HG02642 (cell line): Measurements from ENCODE around the gene OR4Q3.
"Not testable (repeated sequence)": the region's sequence is repeated elsewhere in the genome, so short reads cannot be mapped to it uniquely, and the experiment has no call there.

Experiments
- ATAC-seq: cut with Tn5 transposase; IDR thresholded peaks from one replicate; pipeline ENCODE4 v1.9.1; 2021; ENCODE audit warnings: mild to moderate bottlenecking; ENCODE audit not compliant: unreplicated experiment, poor library complexity

OR4Q3 gene

DNA sequence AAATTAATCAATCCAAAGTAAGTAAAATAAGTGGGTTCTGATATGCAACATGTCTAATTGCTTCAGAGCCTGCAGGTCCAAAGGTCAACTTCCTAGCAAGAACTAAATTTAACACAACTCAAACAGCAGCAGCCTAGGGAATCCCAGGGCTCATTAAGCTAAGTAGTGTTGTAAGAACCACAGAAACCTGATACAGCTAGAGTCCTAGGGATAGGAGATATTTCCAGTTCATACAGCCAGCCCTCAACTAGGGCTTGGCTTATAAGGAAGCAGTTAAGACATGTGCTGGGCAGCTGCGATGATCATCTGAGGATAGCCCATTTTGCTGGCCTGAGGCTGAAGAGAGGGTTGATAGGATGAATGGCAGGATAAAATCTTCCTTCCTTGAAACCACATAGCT is at the start of gene OR4Q3:
Gene OR4Q3, plus strand, starts transcription at position 316 of the 400 bp plus-strand sequence.
- no peak for ATAC-seq

DNA sequence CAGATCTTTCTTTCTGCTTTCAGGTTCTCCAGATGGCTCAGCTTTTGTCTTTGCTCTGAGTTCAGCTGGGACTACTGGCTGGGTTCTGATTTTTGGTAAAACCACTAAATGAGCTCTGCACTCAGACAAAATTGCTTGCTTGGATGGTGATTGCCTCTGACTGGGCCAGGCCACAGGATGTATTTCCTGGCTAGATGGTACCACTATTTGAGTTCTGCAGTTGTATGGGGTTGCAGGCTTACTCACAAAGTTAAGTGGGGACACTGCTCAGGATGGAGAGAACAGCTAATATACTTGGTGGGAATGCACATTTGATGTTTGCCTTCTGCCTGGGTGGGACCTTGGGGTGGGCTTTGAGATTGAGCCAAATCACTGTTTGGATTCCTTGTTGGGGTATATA is 14.0 kb upstream of the OR4Q3 start:
- ATAC-seq, result no peak

- no peak for ATAC-seq
Measured at GRCh38 chr14:19729763-19730162, 13.6 kb upstream of the OR4Q3 start.

DNA sequence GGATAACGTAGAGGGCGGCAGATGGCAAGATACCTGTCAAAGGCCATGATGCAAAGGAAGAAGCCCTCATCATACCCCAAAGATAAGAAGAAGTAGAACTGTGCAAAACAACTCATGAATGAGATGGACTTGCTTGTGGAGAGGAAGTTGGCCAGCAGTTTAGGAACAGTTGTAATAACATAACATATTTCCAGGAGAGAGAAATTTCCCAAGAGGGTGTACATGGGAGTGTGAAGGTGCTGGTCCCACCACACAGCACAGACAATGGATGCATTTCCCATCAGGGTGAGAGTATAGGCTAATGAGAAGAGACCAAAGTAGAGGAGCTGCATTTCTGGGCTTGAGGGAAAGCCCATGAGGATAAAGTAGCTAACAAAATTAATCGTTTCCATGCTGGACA is 9.5 kb upstream of the OR4Q3 start:
- not testable (repeated sequence) for ATAC-seq

GRCh38 chr14:19752316-19752715 is 8.9 kb downstream of the OR4Q3 start:
- ATAC-seq, result not testable (repeated sequence)

DNA sequence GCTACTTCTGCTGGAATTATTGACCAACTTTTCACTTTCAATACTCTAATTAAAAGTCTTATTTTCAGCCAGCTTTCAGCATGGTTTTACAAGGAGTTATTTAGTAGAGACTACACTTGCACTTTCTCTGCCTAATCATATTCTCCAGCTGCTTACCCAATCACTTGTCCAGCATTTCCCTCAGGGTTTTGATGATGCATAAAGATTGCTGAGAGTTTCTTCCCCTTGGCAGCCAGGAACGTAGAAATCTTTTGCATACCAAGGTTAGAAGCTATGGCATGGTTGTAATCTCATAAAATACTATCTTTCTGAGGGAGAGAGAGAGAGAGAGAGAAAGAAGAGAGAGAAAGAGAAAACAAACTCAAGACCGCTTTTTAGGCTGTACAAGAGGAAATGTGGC is 10.8 kb downstream of the OR4Q3 start:
- no peak for ATAC-seq

- not testable (repeated sequence) for ATAC-seq
Measured at GRCh38 chr14:19771491-19771890, 28.1 kb downstream of the OR4Q3 start.

DNA sequence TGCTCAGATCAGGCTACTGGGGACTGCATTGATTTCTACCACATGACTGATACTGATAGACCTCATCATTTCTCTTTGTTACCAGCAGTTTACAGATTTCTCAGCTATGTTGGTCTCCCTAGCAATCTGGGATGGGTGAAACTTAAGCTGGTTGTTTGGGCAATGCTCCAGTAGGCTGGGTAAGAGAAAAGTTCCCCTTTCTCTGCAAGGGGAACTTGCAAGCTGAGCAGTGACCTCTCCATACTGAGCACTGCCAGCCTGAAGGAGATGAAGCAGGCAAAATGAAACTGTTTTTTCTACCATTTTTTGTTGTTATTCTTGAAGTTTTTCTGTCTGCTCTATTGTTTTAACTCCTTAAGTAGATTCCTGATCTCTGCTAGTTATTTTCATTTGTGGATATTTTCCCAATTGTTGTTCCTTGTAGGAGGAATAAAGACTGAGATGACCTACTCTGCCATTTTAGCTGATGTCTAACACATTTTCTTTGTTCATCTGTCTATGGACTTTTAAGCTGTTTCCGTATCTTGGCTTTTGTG is 28.6 kb downstream of the OR4Q3 start:
- ATAC-seq, result no peak

- ATAC-seq, result not testable (repeated sequence)
Measured at GRCh38 chr14:19772454-19772853, 29.1 kb downstream of the OR4Q3 start.

GRCh38 chr14:19773204-19773603 is 29.8 kb downstream of the OR4Q3 start, which contains the start of gene OR4M1:
Gene OR4M1 (plus strand): TSS chr14:19773504. CDS start chr14:19780323, 6,819 bp downstream.
- ATAC-seq, result not testable (repeated sequence)

GRCh38 chr14:19775587-19775986 is 32.2 kb downstream of the OR4Q3 start:
- ATAC-seq, result no peak

GRCh38 chr14:19785848-19786247 is 42.5 kb downstream of the OR4Q3 start:
- not testable (repeated sequence) for ATAC-seq

- ATAC-seq, result not testable (repeated sequence)
Measured at GRCh38 chr14:19787318-19787717, 43.9 kb downstream of the OR4Q3 start.

DNA sequence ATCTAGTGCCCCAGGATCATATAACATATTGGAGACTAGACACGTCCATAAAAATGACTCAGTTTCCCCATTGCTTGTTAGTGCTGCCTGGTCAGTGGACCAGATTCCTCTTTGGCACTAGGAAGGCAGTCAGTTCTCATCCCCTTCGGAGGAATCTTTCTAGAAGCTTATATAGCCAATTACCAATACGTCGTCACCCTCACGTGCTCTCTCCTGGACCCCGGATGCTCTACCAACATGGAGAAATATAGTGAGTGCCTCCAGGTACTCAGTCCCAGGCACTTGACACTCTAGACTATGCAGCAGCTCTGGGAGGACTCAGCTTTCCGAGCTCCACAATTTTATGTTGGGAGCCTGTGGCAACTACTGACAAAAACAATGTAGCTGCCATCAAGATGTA is 44.8 kb downstream of the OR4Q3 start:
- ATAC-seq, result not testable (repeated sequence)

GRCh38 chr14:19796520-19797108 is 53.2 kb downstream of the OR4Q3 start:
- ATAC-seq, result not testable (repeated sequence)
